GM21423 (cell line): ENCODE data around the gene PRKD3.

Source experiments
- ATAC-seq: cut with Tn5 transposase; IDR thresholded peaks from one replicate; pipeline ENCODE4 v1.9.1; 2021; ENCODE audit warnings: mild to moderate bottlenecking, moderate library complexity; ENCODE audit not compliant: unreplicated experiment

PRKD3 gene

GRCh38 chr2:37343537-37344434 lies 19.2 kb upstream of the PRKD3 start:
- ATAC-seq, result no peak

DNA sequence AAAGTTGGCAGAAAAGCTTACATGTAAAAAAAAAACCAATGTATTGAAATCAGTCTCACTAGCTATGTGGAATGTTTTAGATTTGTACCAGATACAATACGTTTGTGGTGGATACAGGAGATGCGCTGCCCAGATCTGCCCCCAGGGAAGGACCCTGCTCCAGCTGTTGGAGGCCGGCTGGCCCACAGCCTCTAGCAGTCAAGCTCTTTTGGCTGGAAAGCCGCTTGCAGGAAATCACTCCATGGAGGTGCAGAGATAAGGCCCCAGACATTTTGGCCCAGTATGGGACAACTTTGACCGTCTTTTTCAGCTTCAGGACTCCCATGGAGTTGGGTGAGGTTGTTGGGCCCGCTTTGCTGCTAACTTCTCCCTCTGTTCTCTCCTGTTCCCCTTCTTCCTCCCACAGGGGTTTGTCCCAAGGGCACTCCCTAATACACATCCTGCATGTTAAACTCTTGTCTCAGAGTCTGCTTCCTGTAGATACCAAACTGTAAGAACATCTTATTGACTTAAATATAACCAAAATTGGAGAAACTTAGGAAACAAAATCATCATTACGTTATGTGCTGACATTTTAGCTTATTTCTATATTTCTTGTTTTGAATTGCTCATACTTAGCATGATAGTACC lies 18.1 kb upstream of the PRKD3 start:
- ATAC-seq, result no peak

- ATAC-seq, result no peak
These were observed 16.0 kb upstream of the PRKD3 start for GRCh38 chr2:37340637-37341036.

DNA sequence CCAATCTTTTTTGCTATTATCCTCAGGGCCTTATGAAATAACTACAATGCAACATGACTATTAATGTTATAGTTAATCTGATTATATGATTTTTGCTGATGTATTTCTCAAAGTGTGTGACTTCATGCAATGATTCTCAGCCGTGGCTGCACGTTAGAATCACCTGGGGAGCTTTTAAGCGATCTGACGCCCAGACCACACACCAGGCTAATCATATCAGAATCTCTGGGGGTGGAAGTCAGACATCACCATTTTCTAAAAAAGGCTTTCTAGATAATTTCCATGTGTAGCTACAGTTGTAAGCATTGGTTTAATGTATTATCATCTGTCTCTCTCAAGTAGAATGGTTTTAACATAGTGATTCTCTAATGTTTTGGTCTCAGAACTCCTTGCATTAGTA lies 14.3 kb upstream of the PRKD3 start:
- ATAC-seq, result no peak

- ATAC-seq, result no peak
These were observed 13.1 kb upstream of the PRKD3 start for GRCh38 chr2:37337620-37338280.

GRCh38 chr2:37335604-37336003 lies 11.0 kb upstream of the PRKD3 start:
- ATAC-seq, result no peak

- ATAC-seq, result no peak
These were observed 8.6 kb upstream of the PRKD3 start for GRCh38 chr2:37333256-37333655.

DNA sequence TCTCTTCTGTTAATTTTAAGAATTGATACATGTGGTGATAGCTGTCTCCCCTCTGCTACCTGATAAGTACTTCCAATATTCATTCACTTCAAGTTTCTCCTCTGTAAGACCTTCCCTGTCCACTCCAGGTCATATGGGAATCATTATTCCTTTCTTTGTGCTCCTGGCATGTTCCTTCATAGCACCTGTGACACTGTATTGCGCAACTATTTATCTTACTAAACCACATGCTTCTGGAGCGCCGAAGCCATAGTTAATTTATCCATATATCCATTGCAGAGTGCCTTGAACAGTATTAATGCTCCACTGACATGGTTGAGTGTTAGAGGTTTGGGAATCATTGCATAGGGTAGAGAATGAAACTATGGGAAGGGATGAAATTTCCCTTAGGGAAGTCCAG lies 7.9 kb upstream of the PRKD3 start:
- ATAC-seq, result no peak

DNA sequence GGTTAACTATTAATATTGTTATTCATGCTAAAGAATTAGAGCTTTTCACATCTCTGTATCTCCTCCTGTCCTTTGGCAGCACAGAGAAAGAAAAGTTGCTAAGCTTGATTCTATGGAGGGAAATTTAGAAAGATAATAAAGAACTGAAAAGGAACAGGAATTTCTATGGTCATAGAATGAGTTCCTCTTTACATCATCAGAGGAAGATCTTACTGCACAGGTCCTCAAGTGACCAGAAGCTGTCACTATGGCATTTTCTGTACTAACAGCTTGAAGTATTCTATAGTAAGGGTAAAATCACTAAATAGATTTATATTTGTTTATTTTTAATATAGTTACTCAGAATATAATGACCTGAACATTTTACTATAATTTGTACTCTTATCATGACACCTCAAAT lies 6.0 kb upstream of the PRKD3 start:
- no peak for ATAC-seq

- no peak for ATAC-seq
These were observed 2.4 kb upstream of the PRKD3 start for GRCh38 chr2:37326866-37327634.

DNA sequence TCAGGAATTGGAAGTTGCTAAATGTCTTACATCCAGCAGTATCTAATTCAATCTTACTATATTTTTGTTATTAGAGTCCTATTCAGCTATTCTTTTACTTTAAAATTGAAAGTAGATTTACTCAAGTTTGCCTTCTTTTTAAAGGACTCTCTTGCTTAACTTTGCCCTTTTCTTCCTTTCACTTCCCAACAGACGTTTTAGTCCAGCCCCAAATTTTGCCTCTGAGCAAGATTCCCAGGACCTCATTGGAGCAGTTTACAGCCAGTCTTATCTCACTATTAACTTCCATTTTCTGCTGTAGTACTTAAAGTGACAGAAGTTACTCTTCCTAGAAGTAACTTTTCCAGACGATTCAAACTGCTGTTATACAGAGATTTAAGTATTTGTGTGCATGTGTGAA lies 1.7 kb upstream of the PRKD3 start:
- ATAC-seq, result no peak

DNA sequence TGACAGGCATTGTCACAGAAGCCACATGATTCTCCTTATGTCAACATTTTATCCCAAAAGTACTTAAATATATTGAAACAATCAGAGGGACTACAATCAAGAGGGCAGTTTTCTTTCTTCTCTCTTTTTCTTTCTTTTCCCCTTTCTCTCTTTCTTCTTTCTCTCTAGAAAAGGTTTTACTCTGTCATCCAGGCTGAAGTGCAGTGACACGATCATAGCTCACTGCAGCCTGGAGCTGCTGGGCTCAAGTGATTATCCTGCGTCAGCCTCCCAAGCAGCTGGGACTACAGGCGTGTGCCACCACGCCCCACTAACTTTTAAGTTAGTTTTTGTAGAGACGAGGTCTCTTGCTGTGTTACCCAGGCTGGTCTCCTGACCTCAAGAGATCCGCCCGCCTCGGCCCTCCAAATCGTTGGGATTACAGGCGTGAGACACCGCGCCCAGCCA lies 1.0 kb upstream of the PRKD3 start:
- no peak for ATAC-seq

DNA sequence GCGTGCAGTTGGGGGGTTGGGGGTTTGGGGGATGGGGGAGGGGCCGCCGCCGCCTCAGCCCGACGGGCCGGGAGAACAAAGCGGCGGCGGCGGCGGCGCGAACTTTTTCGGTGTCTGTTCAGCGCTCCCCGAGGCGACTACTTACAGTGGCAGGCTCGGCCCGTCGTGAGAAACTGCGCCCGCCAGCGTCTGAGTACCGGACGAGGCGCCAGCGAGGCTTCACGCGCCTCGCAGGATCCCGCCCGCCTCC lies 172 bp downstream of the PRKD3 start:
- no peak for ATAC-seq

GRCh38 chr2:37323781-37324535 lies 675 bp downstream of the PRKD3 start:
- ATAC-seq, result peak; percentile 12

GRCh38 chr2:37323176-37323780 lies 1.4 kb downstream of the PRKD3 start:
- no peak for ATAC-seq

- ATAC-seq, result no peak
These were observed 2.3 kb downstream of the PRKD3 start for GRCh38 chr2:37322368-37322767.

DNA sequence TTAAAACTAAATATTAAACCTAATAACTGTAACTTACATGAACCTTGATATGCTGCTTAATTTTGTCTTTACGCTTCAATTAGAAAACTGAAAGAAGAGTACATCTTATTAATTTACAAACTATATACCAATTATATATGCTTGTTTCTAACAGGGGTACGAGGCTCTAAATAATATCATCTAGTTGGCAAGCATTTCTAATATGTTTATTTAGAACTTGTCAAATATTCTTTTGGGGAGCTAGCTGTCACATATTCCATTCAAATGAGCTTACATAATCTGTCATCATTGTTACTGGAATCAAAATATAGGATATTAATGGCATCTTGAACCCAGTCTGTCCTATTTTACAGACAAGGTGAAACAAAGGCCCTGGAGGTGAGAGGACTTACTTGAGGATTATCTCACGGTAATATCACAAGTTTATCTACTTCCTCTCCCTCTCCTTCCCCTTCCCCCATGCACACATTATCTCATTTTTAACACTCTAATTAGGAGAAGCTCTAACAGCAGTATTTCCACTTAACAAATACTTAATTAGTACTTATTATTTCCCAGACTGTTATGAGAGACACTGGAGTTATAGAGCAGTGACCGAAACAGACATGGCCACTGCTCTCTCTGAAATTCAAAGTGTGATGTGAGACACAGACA lies 3.5 kb downstream of the PRKD3 start:
- ATAC-seq, result no peak

DNA sequence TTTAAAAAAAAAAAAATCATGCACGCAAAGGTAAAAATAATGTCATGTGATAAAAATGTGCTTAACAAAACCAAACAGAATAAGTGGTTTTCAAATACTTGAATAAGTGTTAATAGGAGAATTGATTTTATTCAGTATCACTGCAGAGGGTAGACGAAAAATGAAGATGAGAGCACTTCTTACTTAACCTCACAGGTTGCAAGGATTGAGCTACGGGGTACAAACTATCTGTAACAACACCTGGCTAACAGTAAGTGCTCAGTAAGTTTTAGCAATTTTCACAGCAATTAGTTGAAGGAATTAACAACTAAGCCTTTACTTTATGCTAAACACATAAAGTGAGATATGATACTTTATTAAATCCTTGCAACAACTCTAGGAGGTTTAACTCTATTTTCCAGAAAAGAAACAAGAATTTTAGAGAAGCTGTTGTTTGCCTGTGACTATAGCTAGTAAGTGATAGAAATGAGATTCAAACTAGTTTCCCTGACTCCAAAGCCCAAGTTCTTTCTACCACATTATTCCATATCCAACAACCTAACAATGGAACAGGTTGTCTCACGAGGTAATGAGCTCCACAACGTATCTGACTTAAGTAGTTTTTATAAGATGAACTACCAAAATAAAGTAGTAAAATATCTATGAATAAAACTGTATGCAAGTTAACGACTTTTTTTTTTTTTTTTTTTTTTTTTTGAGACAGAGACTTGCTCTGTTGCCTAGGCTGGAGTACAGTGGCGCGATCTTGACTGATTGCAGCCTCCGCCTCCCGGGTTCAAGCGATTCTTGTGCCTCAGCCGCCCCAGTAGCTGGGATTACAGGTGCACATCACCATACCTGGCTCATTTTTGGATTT lies 4.7 kb downstream of the PRKD3 start:
- no peak for ATAC-seq

DNA sequence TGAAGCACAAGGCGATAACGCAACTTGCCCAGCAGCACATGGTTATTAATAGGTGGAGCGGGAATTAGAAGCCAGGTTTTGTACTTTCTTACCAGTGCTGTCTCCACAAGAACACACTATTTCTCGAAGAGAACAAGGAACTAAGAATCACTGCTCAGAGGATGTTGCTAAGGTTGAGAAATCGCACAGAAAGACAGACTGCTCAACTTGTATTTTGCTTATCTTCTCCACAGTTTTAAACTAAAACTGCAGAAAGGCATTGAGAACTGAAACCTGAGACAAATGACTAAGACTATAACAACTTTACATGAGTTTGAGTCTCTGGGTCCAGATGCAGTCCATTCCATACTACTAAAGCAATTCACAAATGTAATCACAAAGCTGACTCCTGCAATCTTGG lies 6.2 kb downstream of the PRKD3 start:
- ATAC-seq, result peak; percentile 70
